Peyer's patch (tissue), 4 donors: ENCODE measurements around the gene TMEM158. TPM values are rescaled to one million over a fixed set of nuclear protein-coding genes. Genes with fewer than 3 reads are reported as not detected.

Experiments
- DNase-seq, 3 donors: peaks; one replicate each; pipeline ENCODE4 v3.0.0-alpha.2; 2017 to 2019
- H3K27ac ChIP-seq, 4 donors: fragments of 200-600 bp; sonication (generic); one replicate each; pipeline ENCODE4 v1.5.1; 2016 to 2019
- H3K27me3 ChIP-seq, 2 donors: fragments of 200-600 bp; sonication (generic); one replicate each; pipeline ENCODE4 v1.5.1; 2019
- H3K36me3 ChIP-seq, 3 donors: fragments of 200-600 bp; sonication (generic); one replicate each; pipeline ENCODE4 v1.5.1; 2016 to 2019
- H3K4me1 ChIP-seq, 4 donors: fragments of 200-600 bp; sonication (generic); one replicate each; pipeline ENCODE4 v1.5.1; 2016 to 2019
- H3K4me3 ChIP-seq, 4 donors: fragments of 200-600 bp; sonication (generic); 1 replicate in 3 of 4; 2 replicates in 1 of 4; pipeline ENCODE4 v1.5.1; 2016 to 2019; ENCODE audit warnings: mild to moderate bottlenecking in 1 of 4
- H3K9me3 ChIP-seq, 4 donors: fragments of 200-600 bp; sonication (generic); one replicate each; pipeline ENCODE4 v1.5.1; 2016 to 2019; ENCODE audit warnings: mild to moderate bottlenecking in 1 of 4
- CTCF ChIP-seq, 6 experiments: fragments of 450-650 bp in 4 of 6; fragments of 200-600 bp in 2 of 6; sonication (generic) in 1 of 6; IDR thresholded peaks; one replicate each; pipeline ENCODE4 v1.5.1; 2017 to 2019; ENCODE audit warnings: antibody characterized with exemption in 6 of 6, mild to moderate bottlenecking in 3 of 6, moderate library complexity in 1 of 6
- POLR2A ChIP-seq, 2 donors: fragments of 450-650 bp; IDR thresholded peaks; one replicate each; pipeline ENCODE4 v1.5.1; 2017; ENCODE audit warnings: antibody characterized with exemption in 2 of 2, mild to moderate bottlenecking in 2 of 2, moderate library complexity in 2 of 2
- total RNA-seq, 4 donors: library from RNA; depleted of rRNA; stranded (reverse); fragments of >200 nt; gene quantifications; one replicate each; pipeline ENCODE4 v1.1.0, GENCODE V29; 2016

TMEM158 gene
- total RNA-seq, 4 donors from 2014 or later, result 0.40 to 5.0 (median 1.8) TPM

- Histone ChIP-seq H3K27me3 (peaks cover 0 to 13% of the 10 kb centered on the region in 2 donors), H3K36me3 (no peaks in the 10 kb centered on the region), H3K4me3 (no peak overlapping the region), H3K4me1 (peaks cover 0 to 14% (median 8%) of the 10 kb centered on the region in 4 donors), H3K9me3 (no peaks in the 10 kb centered on the region), H3K27ac (no peak overlapping the region)
- DNase-seq, result no peak
- TF ChIP-seq CTCF (IDR thresholded peaks at IDR 0.05), result no peak
- TF ChIP-seq POLR2A (IDR thresholded peaks at IDR 0.05), result no peak
Observed at GRCh38 chr3:45227946-45228345, 1.9 kb upstream of the TMEM158 start.

- TF ChIP-seq CTCF (IDR thresholded peaks at IDR 0.05), result no peak
- no peak for TF ChIP-seq POLR2A (IDR thresholded peaks at IDR 0.05)
- Histone ChIP-seq H3K9me3 (no peaks in the 10 kb centered on the region), H3K36me3 (no peaks in the 10 kb centered on the region), H3K27me3 (peaks cover 0 to 13% of the 10 kb centered on the region in 2 donors), H3K4me3 (no peak overlapping the region), H3K4me1 (peaks cover 0 to 14% (median 8%) of the 10 kb centered on the region in 4 donors), H3K27ac (no peak overlapping the region)
- DNase-seq, result no peak
Observed at GRCh38 chr3:45227071-45227820, 1.2 kb upstream of the TMEM158 start.

DNA sequence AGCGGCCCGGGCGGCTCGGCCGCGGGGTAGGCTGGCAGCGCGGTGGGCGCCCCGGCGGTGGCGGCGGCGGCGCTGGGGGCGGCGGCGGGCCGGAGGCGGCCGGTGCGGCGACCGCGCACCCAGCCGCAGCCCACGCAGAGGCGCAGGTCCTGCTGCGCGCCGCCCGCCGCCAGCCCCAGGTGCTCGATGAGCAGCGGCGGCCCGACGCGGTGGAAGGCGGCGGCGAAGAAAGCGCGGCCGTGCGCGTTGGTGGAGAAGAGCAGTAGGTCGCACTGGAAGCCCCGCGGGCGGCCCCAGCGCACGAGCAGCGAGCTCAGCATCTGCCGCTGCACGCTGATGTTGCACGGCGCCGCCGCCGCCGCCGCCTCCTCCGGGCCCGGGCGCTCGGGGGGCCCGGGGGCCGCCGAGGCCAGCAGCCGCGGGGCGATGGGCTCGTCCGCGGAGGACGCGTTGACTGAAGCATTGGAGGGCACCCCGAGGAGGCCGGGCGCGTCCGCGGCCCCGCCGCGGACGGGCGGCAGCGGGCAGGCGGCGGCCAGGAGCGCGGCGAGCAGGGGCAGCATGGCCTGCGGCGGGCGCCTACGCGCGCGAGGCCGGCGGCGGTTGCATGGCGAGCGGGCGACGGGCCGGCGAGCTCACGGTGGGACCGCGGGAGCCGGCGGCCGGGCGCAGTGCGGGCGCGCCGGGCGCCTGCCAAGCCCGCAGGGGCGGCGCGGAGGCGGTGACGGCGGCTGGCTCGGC is 452 bp downstream of the TMEM158 start:
- H3K4me1 ChIP-seq, result peaks cover 0 to 14% (median 8%) of the 10 kb centered on the region in 4 donors
- H3K36me3 ChIP-seq, result no peaks in the 10 kb centered on the region
- peaks cover 0 to 13% of the 10 kb centered on the region in 2 donors for H3K27me3 ChIP-seq
- no peaks in the 10 kb centered on the region for H3K9me3 ChIP-seq
- H3K4me3 ChIP-seq, result peak overlapping the region; percentile 33 to 66 (median 58)
- TF ChIP-seq CTCF (IDR thresholded peaks at IDR 0.05), result no peak
- TF ChIP-seq POLR2A (IDR thresholded peaks at IDR 0.05), result no peak
- H3K27ac ChIP-seq, result peak overlapping the region in 1 of 4 donors; percentile 19
- DNase-seq, result no peak

GRCh38 chr3:45224824-45225464 is 1.1 kb downstream of the TMEM158 start:
- TF ChIP-seq CTCF (IDR thresholded peaks at IDR 0.05) (peak in 4 of 6 experiments; percentile 19 to 52 (median 43)), POLR2A (IDR thresholded peaks at IDR 0.05) (no peak)
- DNase-seq, result peak; percentile 22 to 69 (median 67)
- Histone ChIP-seq H3K9me3 (no peaks in the 10 kb centered on the region), H3K36me3 (no peaks in the 10 kb centered on the region), H3K27ac (no peak overlapping the region), H3K4me3 (peak overlapping the region; percentile 15 to 66 (median 58)), H3K27me3 (peaks cover 0 to 13% of the 10 kb centered on the region in 2 donors), H3K4me1 (peaks cover 0 to 14% (median 8%) of the 10 kb centered on the region in 4 donors)

- peaks cover 0 to 13% of the 10 kb centered on the region in 2 donors for H3K27me3 ChIP-seq
- TF ChIP-seq POLR2A (IDR thresholded peaks at IDR 0.05), result no peak
- no peak for TF ChIP-seq CTCF (IDR thresholded peaks at IDR 0.05)
Observed at GRCh38 chr3:45223889-45224727, 2.0 kb downstream of the TMEM158 start.

More at GRCh38 chr3:45223889-45224727, 2.0 kb downstream of the TMEM158 start:
- H3K4me3 ChIP-seq, result peak overlapping the region in 2 of 4 donors; percentile 57 to 60
- H3K9me3 ChIP-seq, result no peaks in the 10 kb centered on the region
- no peak for DNase-seq
- H3K4me1 ChIP-seq, result peaks cover 0 to 14% (median 8%) of the 10 kb centered on the region in 4 donors
- no peaks in the 10 kb centered on the region for H3K36me3 ChIP-seq
- H3K27ac ChIP-seq, result no peak overlapping the region
